Sigmoid colon (tissue), 3 donors: ENCODE measurements around the gene ACTR6.

ENCODE experiments used
- CTCF ChIP-seq, 4 experiments: fragments of 450-650 bp in 3 of 4; fragments of 200-600 bp in 1 of 4; IDR thresholded peaks; one replicate each; pipeline ENCODE4 v1.5.1; 2016 to 2019; ENCODE audit warnings: antibody characterized with exemption in 4 of 4, mild to moderate bottlenecking in 3 of 4, moderate library complexity in 2 of 4
- POLR2A ChIP-seq, 2 donors: fragments of 450-650 bp; IDR thresholded peaks; one replicate each; pipeline ENCODE4 v1.6.1; 2016; ENCODE audit warnings: antibody characterized with exemption in 2 of 2, mild to moderate bottlenecking in 2 of 2, moderate library complexity in 2 of 2

DNA sequence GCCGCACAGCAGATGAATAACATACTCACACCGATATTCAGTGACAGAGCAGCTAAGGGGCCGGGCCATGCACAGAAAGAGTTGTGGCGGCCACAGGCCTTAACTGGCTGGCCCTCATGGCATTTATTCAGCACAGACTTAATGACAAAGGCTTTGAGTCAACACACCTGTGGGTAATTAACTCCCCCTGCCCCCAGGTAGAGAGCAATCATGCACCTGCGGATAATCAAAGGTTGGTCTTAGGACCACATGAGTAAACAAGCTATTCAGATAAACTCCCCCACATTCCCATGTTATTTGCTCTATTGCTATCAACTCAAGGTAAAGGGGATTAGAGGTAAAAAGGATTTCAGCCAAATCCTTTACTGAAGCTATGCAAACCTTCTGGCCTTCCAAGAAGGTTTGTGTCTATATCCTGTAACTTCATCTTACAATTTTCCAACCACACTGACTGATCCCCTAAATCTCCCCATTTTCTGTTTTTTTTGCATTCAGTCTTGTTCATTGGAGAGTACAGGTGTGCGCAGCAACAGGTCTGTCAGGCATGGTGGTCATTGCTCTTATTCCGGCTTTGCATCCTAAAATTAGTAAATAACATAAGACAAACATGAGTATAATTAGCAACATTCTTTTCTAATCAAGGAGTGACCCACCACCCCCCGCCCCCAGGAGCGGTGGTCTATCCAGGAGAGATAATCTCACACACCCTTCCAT lies 41.1 kb upstream of the ACTR6 start:
- no peak for TF ChIP-seq CTCF (IDR thresholded peaks at IDR 0.05)
- TF ChIP-seq POLR2A (IDR thresholded peaks at IDR 0.05) = no peak
